NCI-H1105 (cell line): ENCODE measurements around the gene ZCWPW1.
"Not testable (repeated sequence)": the region's sequence is repeated elsewhere in the genome, so short reads cannot be mapped to it uniquely, and the experiment has no call there.

Experiments
- DNase-seq: peaks from one replicate; lab custom pipeline; 2025; lab: John Stamatoyannopoulos, UW

The ZCWPW1 gene

GRCh38 chr7:100371561-100372171 lies 56.8 kb downstream of the ZCWPW1 start:
- no peak for DNase-seq

- DNase-seq = no peak
Measured at GRCh38 chr7:100370746-100371145, 57.8 kb downstream of the ZCWPW1 start.

DNA sequence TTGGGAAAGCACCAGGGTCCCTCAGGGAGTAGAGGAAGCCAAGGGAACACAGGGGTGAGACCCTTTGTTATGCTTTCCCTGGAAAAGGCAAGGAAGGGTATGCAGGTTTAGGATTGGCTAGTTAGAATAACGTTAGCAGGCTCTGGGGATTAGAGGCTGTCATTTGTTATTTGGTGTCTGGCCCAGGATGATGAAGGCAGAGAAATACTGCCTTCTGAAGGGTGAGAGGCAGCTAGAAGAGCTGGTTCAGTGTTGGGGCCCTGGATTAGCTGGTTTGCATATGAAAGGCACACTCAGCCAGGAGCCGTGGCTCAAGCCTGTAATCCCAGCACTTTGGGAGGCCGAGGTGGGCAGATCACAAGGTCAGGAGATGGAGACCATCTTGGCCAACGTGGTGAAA lies 58.2 kb downstream of the ZCWPW1 start:
- DNase-seq = no peak

- no peak for DNase-seq
Measured at GRCh38 chr7:100369105-100369504, 59.4 kb downstream of the ZCWPW1 start.

GRCh38 chr7:100367676-100368613 lies 60.6 kb downstream of the ZCWPW1 start:
- no peak for DNase-seq

GRCh38 chr7:100367251-100367620 lies 61.3 kb downstream of the ZCWPW1 start:
- no peak for DNase-seq

DNA sequence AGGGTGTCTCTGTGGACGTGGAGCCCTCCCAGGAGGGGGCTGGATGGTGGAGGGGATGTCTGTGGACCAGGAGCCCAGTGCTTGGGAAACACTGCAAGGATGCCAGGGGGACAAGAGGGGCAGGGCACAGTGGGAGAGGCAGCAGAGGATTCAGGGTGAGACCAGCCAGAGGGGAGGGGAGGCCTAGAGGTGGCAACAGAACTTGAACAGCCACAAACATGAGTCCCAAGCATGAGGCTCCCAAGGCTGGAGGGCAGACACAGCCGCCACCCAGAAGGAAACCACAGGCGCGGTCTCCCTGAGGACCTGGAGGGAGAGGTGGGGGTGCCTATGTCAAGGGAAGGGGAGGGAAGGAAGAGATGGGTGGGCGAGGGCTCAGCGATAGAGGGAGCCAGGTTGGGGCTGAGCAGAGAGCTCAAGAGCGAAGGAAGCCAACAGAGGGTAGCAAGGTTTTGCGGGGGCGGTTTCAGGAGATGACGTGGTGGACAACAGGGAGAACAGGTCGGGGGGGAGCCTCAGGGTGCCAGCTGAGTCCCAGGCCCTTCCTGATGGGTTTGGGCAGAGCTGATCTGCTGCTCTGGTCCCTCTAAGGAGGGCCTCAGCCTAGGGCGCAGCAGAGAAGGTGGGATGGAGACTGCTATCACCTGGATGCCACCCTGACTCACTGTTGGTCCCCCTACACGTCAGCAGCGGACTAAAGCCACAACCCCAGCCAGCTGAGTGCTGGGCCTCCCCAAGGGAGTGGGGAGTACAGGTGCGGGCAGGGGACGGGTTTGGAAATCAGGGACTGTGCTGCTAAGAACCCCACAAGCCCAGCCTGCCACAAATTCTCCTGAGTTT lies 61.9 kb downstream of the ZCWPW1 start:
- DNase-seq = no peak

- DNase-seq = not testable (repeated sequence)
Measured at GRCh38 chr7:100365998-100366367, 62.5 kb downstream of the ZCWPW1 start.

- no peak for DNase-seq
Measured at GRCh38 chr7:100364480-100364879, 64.0 kb downstream of the ZCWPW1 start.

- DNase-seq = not testable (repeated sequence)
Measured at GRCh38 chr7:100363797-100364196, 64.7 kb downstream of the ZCWPW1 start.

GRCh38 chr7:100363098-100363497 lies 65.4 kb downstream of the ZCWPW1 start:
- DNase-seq = no peak

DNA sequence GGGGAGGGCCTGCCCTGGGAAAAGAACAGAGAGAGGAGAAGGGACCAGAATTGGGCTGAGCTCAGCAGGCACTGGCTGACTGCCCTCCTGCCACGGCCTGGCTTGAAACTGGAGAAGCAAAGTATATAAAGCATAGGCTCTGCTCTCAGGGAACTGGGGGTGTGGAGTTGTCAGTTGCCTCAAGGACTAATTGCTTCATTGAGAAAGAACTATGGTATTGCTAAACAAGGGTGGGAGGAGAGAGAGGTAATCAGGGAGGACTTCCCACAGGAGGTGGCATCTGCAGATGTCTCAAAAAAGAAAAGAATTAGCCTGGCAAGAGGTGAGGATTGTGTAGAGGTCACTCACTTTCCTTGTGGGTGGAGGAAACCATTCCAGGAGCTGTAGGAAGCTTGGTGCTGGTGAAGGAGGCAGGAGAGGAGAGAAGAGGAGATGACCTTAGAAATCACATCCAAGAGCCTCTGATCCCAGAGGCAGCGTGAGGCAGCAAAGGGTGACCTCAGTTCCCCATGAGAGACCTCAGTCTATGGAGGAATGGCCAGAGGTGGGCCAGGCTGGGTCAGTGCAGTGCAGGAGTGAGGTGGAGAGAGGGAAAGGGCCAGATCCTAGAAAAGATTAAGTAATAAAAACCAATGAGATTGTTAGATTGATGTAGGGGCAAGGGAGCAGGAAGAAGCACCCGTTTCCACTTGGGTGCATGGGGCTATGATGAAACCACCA lies 68.2 kb downstream of the ZCWPW1 start:
- DNase-seq = no peak

GRCh38 chr7:100358857-100359212 lies 69.7 kb downstream of the ZCWPW1 start:
- DNase-seq = no peak

- DNase-seq = no peak
Measured at GRCh38 chr7:100358027-100358856, 70.3 kb downstream of the ZCWPW1 start, which contains the start of gene PILRB. Gene PILRB, plus strand, starts transcription at chr7:100358117. Its CDS starts 186 bp downstream, at chr7:100358303.

GRCh38 chr7:100357131-100357561 lies 71.4 kb downstream of the ZCWPW1 start:
- DNase-seq = no peak

DNA sequence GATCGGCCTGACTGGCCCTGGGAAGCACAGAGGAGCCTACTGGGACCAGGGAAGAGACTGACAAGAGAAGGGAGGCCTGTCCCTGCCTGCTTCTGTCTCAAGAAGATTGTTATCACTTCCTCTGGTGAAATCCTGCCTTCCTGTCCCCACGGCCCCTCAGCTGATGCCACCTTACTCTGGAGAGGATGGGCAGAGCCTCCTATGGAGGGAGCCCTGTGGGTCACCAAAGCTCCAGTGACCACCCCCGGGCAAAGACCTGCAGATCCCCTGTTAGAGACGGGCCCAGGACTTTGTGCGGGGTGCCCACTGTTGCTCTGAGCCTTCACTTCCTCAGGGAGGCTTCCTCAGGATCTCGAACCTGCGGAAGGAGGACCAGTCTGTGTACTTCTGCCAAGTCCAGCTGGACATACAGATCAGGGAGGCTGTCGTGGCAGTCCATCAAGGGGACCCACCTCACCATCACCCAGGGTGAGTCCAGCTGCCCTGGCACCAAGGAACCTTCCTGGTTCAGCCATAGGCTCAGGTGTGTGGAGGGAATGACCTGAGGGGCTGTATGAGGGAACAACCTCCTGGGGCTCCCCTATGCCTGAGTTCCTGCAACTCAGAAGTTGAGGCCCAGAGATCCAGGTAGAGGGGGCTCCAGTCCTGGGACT lies 72.0 kb downstream of the ZCWPW1 start:
- no peak for DNase-seq

- DNase-seq = no peak
Measured at GRCh38 chr7:100353685-100354330, 74.7 kb downstream of the ZCWPW1 start.

DNA sequence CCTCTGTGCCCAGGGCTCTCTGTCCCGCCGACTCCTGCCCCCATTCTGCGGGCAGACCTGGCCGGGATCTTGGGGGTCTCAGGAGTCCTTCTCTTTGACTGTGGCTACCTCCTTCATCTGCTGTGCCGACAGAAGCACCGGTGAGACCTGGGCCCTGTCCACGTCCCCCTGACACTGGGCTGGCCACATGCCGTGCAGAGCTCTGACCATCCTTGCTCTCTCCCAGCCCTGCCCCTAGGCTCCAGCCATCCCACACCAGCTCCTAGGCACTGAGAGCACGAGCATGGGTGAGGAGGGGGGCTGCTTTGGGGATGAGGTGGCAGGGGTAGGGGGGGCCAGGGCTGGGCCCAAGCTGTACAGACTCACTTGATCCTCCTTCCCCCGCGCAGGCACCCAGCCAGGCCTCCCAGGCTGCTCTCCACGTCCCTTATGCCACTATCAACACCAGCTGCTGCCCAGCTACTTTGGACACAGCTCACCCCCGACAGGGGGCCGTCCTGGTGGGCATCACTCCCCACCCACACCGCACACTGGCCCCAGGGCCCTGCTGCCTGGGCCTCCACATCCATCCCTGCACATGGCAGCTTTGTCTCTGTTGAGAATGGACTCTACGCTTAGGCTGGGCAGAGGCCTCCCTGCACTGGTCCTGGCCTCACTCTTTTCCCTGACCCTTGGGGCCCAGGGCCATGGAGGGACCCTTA lies 75.4 kb downstream of the ZCWPW1 start:
- no peak for DNase-seq

DNA sequence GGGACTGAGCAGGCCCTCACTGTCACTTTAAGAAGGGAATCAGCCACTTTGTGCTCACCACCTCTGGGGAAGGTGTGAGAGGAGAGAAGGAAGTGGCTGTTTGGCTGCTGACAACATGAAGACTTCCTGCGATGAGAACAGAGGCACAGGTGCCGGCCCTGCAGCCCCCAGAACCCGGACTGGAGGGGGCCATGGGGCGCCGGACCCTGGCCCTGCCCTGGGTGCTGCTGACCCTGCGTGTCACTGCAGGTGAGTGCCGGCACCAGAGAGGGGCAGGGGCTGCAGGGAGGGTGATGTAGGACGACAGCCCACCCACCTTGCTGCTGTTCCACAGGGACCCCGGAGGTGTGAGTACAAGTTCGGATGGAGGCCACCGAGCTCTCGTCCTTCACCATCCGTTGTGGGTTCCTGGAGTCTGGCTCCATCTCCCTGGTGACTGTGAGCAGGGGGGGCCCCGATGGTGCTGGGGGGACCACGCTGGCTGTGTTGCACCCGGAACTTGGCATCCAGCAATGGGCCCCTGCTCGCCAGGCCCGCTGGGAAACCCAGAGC lies 76.2 kb downstream of the ZCWPW1 start:
- not testable (repeated sequence) for DNase-seq
